Measurements from ENCODE around the gene ESYT3.

GRCh38 chr3:138397983-138398382 lies 36.4 kb upstream of the ESYT3 start:
- TF ChIP-seq, protein P1, sequence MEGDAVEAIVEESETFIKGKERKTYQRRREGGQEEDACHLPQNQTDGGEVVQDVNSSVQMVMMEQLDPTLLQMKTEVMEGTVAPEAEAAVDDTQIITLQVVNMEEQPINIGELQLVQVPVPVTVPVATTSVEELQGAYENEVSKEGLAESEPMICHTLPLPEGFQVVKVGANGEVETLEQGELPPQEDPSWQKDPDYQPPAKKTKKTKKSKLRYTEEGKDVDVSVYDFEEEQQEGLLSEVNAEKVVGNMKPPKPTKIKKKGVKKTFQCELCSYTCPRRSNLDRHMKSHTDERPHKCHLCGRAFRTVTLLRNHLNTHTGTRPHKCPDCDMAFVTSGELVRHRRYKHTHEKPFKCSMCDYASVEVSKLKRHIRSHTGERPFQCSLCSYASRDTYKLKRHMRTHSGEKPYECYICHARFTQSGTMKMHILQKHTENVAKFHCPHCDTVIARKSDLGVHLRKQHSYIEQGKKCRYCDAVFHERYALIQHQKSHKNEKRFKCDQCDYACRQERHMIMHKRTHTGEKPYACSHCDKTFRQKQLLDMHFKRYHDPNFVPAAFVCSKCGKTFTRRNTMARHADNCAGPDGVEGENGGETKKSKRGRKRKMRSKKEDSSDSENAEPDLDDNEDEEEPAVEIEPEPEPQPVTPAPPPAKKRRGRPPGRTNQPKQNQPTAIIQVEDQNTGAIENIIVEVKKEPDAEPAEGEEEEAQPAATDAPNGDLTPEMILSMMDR (IDR thresholded peaks at IDR 0.05; ENCODE audit: low read depth, low read length), result peak; percentile 38; the same call in 1 of the 2 replicates
- no peak for TF ChIP-seq EZH2phosphoT487 (IDR thresholded peaks at IDR 0.05; ENCODE audit: low read depth)

Measured in OCI-LY3 (cell line).